ENCODE results near the gene FAM240B.

FAM240B gene

GRCh38 chr9:38649731-38650363 is 70.1 kb downstream of the FAM240B start:
- H3K36me3 ChIP-seq (ENCODE audit: low read depth): no peaks in the 10 kb centered on the region
- H3K4me1 ChIP-seq (ENCODE audit: insufficient read depth, poor library complexity, severe bottlenecking): no peaks in the 10 kb centered on the region
- no peaks in the 10 kb centered on the region for H3K27me3 ChIP-seq (ENCODE audit: insufficient read depth, poor library complexity, severe bottlenecking)
- no peak for DNase-seq (ENCODE audit: low spot score)
- no peak overlapping the region for H3K4me3 ChIP-seq (ENCODE audit: severe bottlenecking)
- no peak overlapping the region for H3K27ac ChIP-seq (ENCODE audit: poor library complexity, severe bottlenecking)
- H3K9me3 ChIP-seq (ENCODE audit: severe bottlenecking): no peaks in the 10 kb centered on the region
- no peak for ATAC-seq (ENCODE audit: low read depth)
- TF ChIP-seq, protein P1, sequence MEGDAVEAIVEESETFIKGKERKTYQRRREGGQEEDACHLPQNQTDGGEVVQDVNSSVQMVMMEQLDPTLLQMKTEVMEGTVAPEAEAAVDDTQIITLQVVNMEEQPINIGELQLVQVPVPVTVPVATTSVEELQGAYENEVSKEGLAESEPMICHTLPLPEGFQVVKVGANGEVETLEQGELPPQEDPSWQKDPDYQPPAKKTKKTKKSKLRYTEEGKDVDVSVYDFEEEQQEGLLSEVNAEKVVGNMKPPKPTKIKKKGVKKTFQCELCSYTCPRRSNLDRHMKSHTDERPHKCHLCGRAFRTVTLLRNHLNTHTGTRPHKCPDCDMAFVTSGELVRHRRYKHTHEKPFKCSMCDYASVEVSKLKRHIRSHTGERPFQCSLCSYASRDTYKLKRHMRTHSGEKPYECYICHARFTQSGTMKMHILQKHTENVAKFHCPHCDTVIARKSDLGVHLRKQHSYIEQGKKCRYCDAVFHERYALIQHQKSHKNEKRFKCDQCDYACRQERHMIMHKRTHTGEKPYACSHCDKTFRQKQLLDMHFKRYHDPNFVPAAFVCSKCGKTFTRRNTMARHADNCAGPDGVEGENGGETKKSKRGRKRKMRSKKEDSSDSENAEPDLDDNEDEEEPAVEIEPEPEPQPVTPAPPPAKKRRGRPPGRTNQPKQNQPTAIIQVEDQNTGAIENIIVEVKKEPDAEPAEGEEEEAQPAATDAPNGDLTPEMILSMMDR (IDR thresholded peaks at IDR 0.05; ENCODE audit: poor library complexity, severe bottlenecking): no peak

DNA sequence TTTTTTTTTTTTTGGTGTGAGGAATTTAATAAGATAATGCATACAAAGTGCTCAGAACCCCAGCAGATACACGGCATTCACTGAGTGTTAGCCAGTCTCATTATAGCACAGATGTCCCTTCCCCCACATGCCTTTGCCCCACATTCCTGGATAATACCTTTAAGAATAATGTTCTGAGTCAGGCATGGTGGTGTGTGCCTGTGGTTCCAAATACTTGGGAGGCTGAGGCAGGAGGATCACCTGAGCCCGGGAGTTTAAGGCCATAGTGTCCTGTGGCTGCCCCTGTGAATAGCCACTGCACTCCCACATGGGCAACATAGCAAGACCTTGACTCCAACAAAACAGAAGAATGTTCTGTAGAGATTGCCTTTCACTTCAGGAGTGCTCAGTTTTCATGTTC is 75.3 kb downstream of the FAM240B start:
- no peaks in the 10 kb centered on the region for H3K27me3 ChIP-seq (ENCODE audit: insufficient read depth, poor library complexity, severe bottlenecking)
- H3K9me3 ChIP-seq (ENCODE audit: severe bottlenecking): no peaks in the 10 kb centered on the region
- H3K36me3 ChIP-seq (ENCODE audit: low read depth): no peaks in the 10 kb centered on the region
- H3K4me3 ChIP-seq (ENCODE audit: severe bottlenecking): no peak overlapping the region
- TF ChIP-seq, protein P1 (IDR thresholded peaks at IDR 0.05; ENCODE audit: poor library complexity, severe bottlenecking): no peak
- H3K27ac ChIP-seq (ENCODE audit: poor library complexity, severe bottlenecking): no peak overlapping the region
- H3K4me1 ChIP-seq (ENCODE audit: insufficient read depth, poor library complexity, severe bottlenecking): no peaks in the 10 kb centered on the region
- DNase-seq (ENCODE audit: low spot score) (no peak), ATAC-seq (ENCODE audit: low read depth) (no peak)
